Measurements from ENCODE around the gene SCYL3. TPM values are rescaled to one million over a fixed set of nuclear protein-coding genes. Genes with fewer than 3 reads are reported as not detected.

SCYL3 gene
- total RNA-seq, 1 experiment from 2014 or later = 7.6 TPM

DNA sequence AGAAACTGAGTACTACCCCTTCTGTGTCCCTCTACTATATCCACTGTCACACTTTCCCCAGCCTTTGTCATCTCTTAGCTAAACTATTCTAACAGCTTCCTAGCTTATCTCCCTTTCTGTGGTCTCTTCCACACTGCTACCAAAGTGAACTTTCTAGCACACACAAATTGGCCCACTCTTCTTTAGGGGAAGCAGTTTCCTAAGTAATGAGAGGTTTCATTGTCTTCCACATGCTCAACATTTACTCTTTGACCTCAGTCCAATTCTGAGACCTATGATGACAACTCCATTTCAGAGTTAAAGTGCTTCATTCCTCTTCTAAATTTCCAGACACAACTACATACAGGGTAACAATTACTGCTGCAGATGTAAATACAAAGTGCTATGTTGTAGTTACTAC lies 32.9 kb downstream of the SCYL3 start:
- RAD21 ChIA-PET (ENCODE audit: low non-redundant PET in 1 of 2, low total read pairs in 2 of 2, uncharacterized antibody in 2 of 2, unreplicated experiment in 2 of 2) = no interaction called here
- no peak overlapping the region for H3K27ac ChIP-seq (ENCODE audit: low read depth, low read length)
- H3K27me3 ChIP-seq (ENCODE audit: insufficient read depth, low read length) = no peaks in the 10 kb centered on the region
- CTCF ChIA-PET = no interaction called here
- H3K9ac ChIP-seq (ENCODE audit: low read length) = no peak overlapping the region
- H3K79me2 ChIP-seq (ENCODE audit: insufficient read depth, low read length) = no peaks in the 10 kb centered on the region
- no peak overlapping the region for H3K4me3 ChIP-seq (replicated peaks in 1 of 2; ENCODE audit: low read depth in 1 of 2, low read length in 2 of 2)
- BruUV-seq (replicated peaks) = no TSS peak
- H2AFZ ChIP-seq (ENCODE audit: low read depth, low read length, poor library complexity, severe bottlenecking) = no peak overlapping the region
- no peaks in the 10 kb centered on the region for H3K9me2 ChIP-seq (ENCODE audit: insufficient read depth)
- H3K36me3 ChIP-seq (ENCODE audit: control insufficient read depth in 1 of 2, insufficient read depth in 2 of 2, low read length in 2 of 2) = peaks cover 30 to 35% of the 10 kb centered on the region in 2 experiments
- H4K20me1 ChIP-seq (ENCODE audit: insufficient read depth) = no peaks in the 10 kb centered on the region
- ATAC-seq = no peak
- no peaks in the 10 kb centered on the region for H3K4me1 ChIP-seq (ENCODE audit: control insufficient read depth in 1 of 2, insufficient read depth in 2 of 2, low read length in 2 of 2)
- no peak overlapping the region for H3K4me2 ChIP-seq (ENCODE audit: low read length)
- DNase-seq (ENCODE audit: low read depth, low spot score) = no peak
- intact Hi-C loops (cut with micrococcal nuclease) = no loop called here
- no peak for TF ChIP-seq CEBPB (IDR thresholded peaks at IDR 0.05; ENCODE audit: low read depth)
- TF ChIP-seq EZH2phosphoT487 (IDR thresholded peaks at IDR 0.05; ENCODE audit: borderline replicate concordance) = no peak
- no peak for TF ChIP-seq POLR2AphosphoS5 (IDR thresholded peaks at IDR 0.05; ENCODE audit: low read depth, low read length)
- no peak for TF ChIP-seq MAX (IDR thresholded peaks at IDR 0.05)
- TF ChIP-seq, protein P1, sequence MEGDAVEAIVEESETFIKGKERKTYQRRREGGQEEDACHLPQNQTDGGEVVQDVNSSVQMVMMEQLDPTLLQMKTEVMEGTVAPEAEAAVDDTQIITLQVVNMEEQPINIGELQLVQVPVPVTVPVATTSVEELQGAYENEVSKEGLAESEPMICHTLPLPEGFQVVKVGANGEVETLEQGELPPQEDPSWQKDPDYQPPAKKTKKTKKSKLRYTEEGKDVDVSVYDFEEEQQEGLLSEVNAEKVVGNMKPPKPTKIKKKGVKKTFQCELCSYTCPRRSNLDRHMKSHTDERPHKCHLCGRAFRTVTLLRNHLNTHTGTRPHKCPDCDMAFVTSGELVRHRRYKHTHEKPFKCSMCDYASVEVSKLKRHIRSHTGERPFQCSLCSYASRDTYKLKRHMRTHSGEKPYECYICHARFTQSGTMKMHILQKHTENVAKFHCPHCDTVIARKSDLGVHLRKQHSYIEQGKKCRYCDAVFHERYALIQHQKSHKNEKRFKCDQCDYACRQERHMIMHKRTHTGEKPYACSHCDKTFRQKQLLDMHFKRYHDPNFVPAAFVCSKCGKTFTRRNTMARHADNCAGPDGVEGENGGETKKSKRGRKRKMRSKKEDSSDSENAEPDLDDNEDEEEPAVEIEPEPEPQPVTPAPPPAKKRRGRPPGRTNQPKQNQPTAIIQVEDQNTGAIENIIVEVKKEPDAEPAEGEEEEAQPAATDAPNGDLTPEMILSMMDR (IDR thresholded peaks at IDR 0.05 in 2 of 3, conservative IDR thresholded peaks at IDR 0.05 in 1 of 3; ENCODE audit: borderline replicate concordance in 1 of 3, insufficient read depth in 1 of 3, low read depth in 2 of 3, low read length in 2 of 3) = no peak
- no peak for TF ChIP-seq ZFX (IDR thresholded peaks at IDR 0.05)
- no peak for TF ChIP-seq CBX3 (IDR thresholded peaks at IDR 0.05; ENCODE audit: low read depth)
- no peak for TF ChIP-seq ZBTB33 (IDR thresholded peaks at IDR 0.05; ENCODE audit: extremely low read depth, insufficient replicate concordance, low read length)
- TF ChIP-seq RAD21 (IDR thresholded peaks at IDR 0.05; ENCODE audit: low read depth) = no peak
- no peak for TF ChIP-seq ATF3 (IDR thresholded peaks at IDR 0.05)
- TF ChIP-seq TCF7L2 (IDR thresholded peaks at IDR 0.05; ENCODE audit: borderline replicate concordance, extremely low read depth, insufficient read depth, insufficient read length) = no peak
- TF ChIP-seq SIN3A (IDR thresholded peaks at IDR 0.05; ENCODE audit: low read depth) = no peak
- no peak for TF ChIP-seq EGR1 (IDR thresholded peaks at IDR 0.05; ENCODE audit: low read depth)
- no peak for TF ChIP-seq SRF (IDR thresholded peaks at IDR 0.05; ENCODE audit: low read depth)
- TF ChIP-seq ELF1 (IDR thresholded peaks at IDR 0.05; ENCODE audit: borderline replicate concordance, low read depth) = no peak
- TF ChIP-seq EZH2 (IDR thresholded peaks at IDR 0.05) = no peak
- no peak for TF ChIP-seq YY1 (IDR thresholded peaks at IDR 0.05; ENCODE audit: extremely low read depth, insufficient replicate concordance, low read depth, low read length)
- no peak for TF ChIP-seq JUND (IDR thresholded peaks at IDR 0.05)
- no peak for TF ChIP-seq ZNF274 (IDR thresholded peaks at IDR 0.05; ENCODE audit: low read depth, low read length)
- POLR2A ChIA-PET = no interaction called here
- H3K9me3 ChIP-seq (ENCODE audit: control insufficient read depth in 1 of 2, insufficient read depth in 1 of 2, low read depth in 1 of 2, low read length in 2 of 2) = no peaks in the 10 kb centered on the region
